Suppressor macrophage treated with lipopolysaccharide for 1 hour (primary cell): ENCODE data around the gene COLEC12.

Source experiments
- DNase-seq, 3 donors: peaks; one replicate each; pipeline ENCODE4 v3.0.0-alpha.2; 2020 to 2022

The COLEC12 gene

GRCh38 chr18:473802-474201 lies 26.7 kb downstream of the COLEC12 start:
- DNase-seq: no peak

- peak; percentile 55 to 82 (median 72) for DNase-seq
These were observed 28.8 kb downstream of the COLEC12 start for GRCh38 chr18:471716-472115.

GRCh38 chr18:470661-471501 lies 29.6 kb downstream of the COLEC12 start:
- DNase-seq: peak; percentile 64 to 96 (median 91)

- peak; percentile 44 to 62 (median 48) for DNase-seq
These were observed 31.3 kb downstream of the COLEC12 start for GRCh38 chr18:468955-469790.

- peak; percentile 80 to 86 (median 80) for DNase-seq
These were observed 36.5 kb downstream of the COLEC12 start for GRCh38 chr18:463827-464541.

- DNase-seq: no peak
These were observed 37.1 kb downstream of the COLEC12 start for GRCh38 chr18:463403-463802.

- no peak for DNase-seq
These were observed 38.7 kb downstream of the COLEC12 start for GRCh38 chr18:461762-462161.

- no peak for DNase-seq
These were observed 39.7 kb downstream of the COLEC12 start for GRCh38 chr18:460791-461190.

GRCh38 chr18:459814-460593 lies 40.5 kb downstream of the COLEC12 start:
- no peak for DNase-seq

- no peak for DNase-seq
These were observed 42.7 kb downstream of the COLEC12 start for GRCh38 chr18:457521-458412.

- no peak for DNase-seq
These were observed 43.4 kb downstream of the COLEC12 start for GRCh38 chr18:457140-457519.

- DNase-seq: no peak
These were observed 44.0 kb downstream of the COLEC12 start for GRCh38 chr18:456361-457139.

- DNase-seq: no peak
These were observed 47.1 kb downstream of the COLEC12 start for GRCh38 chr18:453400-453799.

- peak in 1 of 3 donors; percentile 51 for DNase-seq
These were observed 47.7 kb downstream of the COLEC12 start for GRCh38 chr18:452816-453215.

- no peak for DNase-seq
These were observed 51.1 kb downstream of the COLEC12 start for GRCh38 chr18:449374-449773.

GRCh38 chr18:448116-448790 lies 52.2 kb downstream of the COLEC12 start:
- DNase-seq: no peak

GRCh38 chr18:446941-447560 lies 53.5 kb downstream of the COLEC12 start:
- DNase-seq: peak; percentile 75 to 82 (median 75)

GRCh38 chr18:445055-445454 lies 55.4 kb downstream of the COLEC12 start:
- DNase-seq: no peak

- peak; percentile 51 to 72 (median 58) for DNase-seq
These were observed 61.9 kb downstream of the COLEC12 start for GRCh38 chr18:438571-438970.
